Measurements from ENCODE around the gene ATF5.

ATF5 gene

GRCh38 chr19:49929121-49929610 lies at the start of gene ATF5, which contains the start of gene NUP62:
Gene ATF5 (plus strand): TSS chr19:49929205. CDS start chr19:49930851, 1,646 bp downstream.
Gene NUP62 (minus strand): TSS chr19:49929504. CDS start chr19:49909807, 19,697 bp downstream.
- DNase-seq, result peak; percentile 88 to 91

- DNase-seq, result peak in 1 of 2 donors; percentile 21
Observed at GRCh38 chr19:49879243-49879963, 49.6 kb upstream of the ATF5 start.

GRCh38 chr19:49880162-49880869 lies 48.7 kb upstream of the ATF5 start:
- DNase-seq, result no peak

- no peak for DNase-seq
Observed at GRCh38 chr19:49881186-49881585, 47.8 kb upstream of the ATF5 start.

GRCh38 chr19:49881672-49882394 lies 47.2 kb upstream of the ATF5 start:
- no peak for DNase-seq

GRCh38 chr19:49882643-49883042 lies 46.4 kb upstream of the ATF5 start:
- no peak for DNase-seq

- DNase-seq, result no peak
Observed at GRCh38 chr19:49883094-49883493, 45.9 kb upstream of the ATF5 start.

- DNase-seq, result no peak
Observed at GRCh38 chr19:49884109-49884508, 44.9 kb upstream of the ATF5 start.

GRCh38 chr19:49884760-49885159 lies 44.2 kb upstream of the ATF5 start:
- DNase-seq, result no peak

GRCh38 chr19:49887037-49887664 lies 41.9 kb upstream of the ATF5 start:
- DNase-seq, result no peak

GRCh38 chr19:49887665-49888509 lies 41.1 kb upstream of the ATF5 start:
- DNase-seq, result no peak

GRCh38 chr19:49888510-49888824 lies 40.5 kb upstream of the ATF5 start:
- DNase-seq, result no peak

- DNase-seq, result no peak
Observed at GRCh38 chr19:49889038-49889686, 39.8 kb upstream of the ATF5 start.

- peak; percentile 79 to 85 for DNase-seq
Observed at GRCh38 chr19:49889687-49890348, 39.2 kb upstream of the ATF5 start.

- DNase-seq, result peak; percentile 64 to 82
Observed at GRCh38 chr19:49890349-49891311, 38.4 kb upstream of the ATF5 start.

- no peak for DNase-seq
Observed at GRCh38 chr19:49891393-49891792, 37.6 kb upstream of the ATF5 start.

- DNase-seq, result no peak
Observed at GRCh38 chr19:49892716-49893115, 36.3 kb upstream of the ATF5 start.

- no peak for DNase-seq
Observed at GRCh38 chr19:49894011-49894664, 34.9 kb upstream of the ATF5 start.

- DNase-seq, result peak; percentile 52 to 63
Observed at GRCh38 chr19:49894879-49895565, 34.0 kb upstream of the ATF5 start.
